ENCODE data around the gene LYRM4.
A peak's percentile ranks its signal among the peaks of the same experiment; 100 is the strongest.

Gene LYRM4

GRCh38 chr6:5259428-5259827, 1.3 kb downstream of the LYRM4 start:
- peak overlapping the region; percentile 94 for H3K4me2 ChIP-seq (ENCODE audit: low read length)
- H3K9me3 ChIP-seq (ENCODE audit: control insufficient read depth, low read length), result no peaks in the 10 kb centered on the region
- H3K27ac ChIP-seq, result no peak overlapping the region
- no peak overlapping the region for H3K9ac ChIP-seq
- H3K36me3 ChIP-seq (ENCODE audit: control insufficient read depth, insufficient read depth, low read length), result no peaks in the 10 kb centered on the region
- H3K27me3 ChIP-seq (ENCODE audit: control insufficient read depth, insufficient read depth, low read length), result no peaks in the 10 kb centered on the region
- no peak for TF ChIP-seq CTCF (IDR thresholded peaks at IDR 0.05)
- peaks cover 13% of the 10 kb centered on the region for H3K79me2 ChIP-seq
- H2AFZ ChIP-seq, result peak overlapping the region; percentile 94
- no peaks in the 10 kb centered on the region for H3K4me1 ChIP-seq
- no peak overlapping the region for H3K4me3 ChIP-seq (ENCODE audit: low read depth, low read length)

GRCh38 chr6:5257400-5257799, 3.4 kb downstream of the LYRM4 start:
- Histone ChIP-seq H3K4me1 (no peaks in the 10 kb centered on the region), H3K4me2 (ENCODE audit: low read length) (no peak overlapping the region), H3K36me3 (ENCODE audit: control insufficient read depth, insufficient read depth, low read length) (no peaks in the 10 kb centered on the region), H3K79me2 (peaks cover 17% of the 10 kb centered on the region), H3K27ac (no peak overlapping the region), H3K4me3 (ENCODE audit: low read depth, low read length) (no peak overlapping the region), H3K9me3 (ENCODE audit: control insufficient read depth, low read length) (no peaks in the 10 kb centered on the region), H3K9ac (no peak overlapping the region), H2AFZ (no peak overlapping the region), H3K27me3 (ENCODE audit: control insufficient read depth, insufficient read depth, low read length) (no peaks in the 10 kb centered on the region)
- TF ChIP-seq CTCF (IDR thresholded peaks at IDR 0.05), result no peak

- Histone ChIP-seq H3K4me3 (ENCODE audit: low read depth, low read length) (no peak overlapping the region), H3K4me2 (ENCODE audit: low read length) (no peak overlapping the region), H3K36me3 (ENCODE audit: control insufficient read depth, insufficient read depth, low read length) (no peaks in the 10 kb centered on the region), H3K9me3 (ENCODE audit: control insufficient read depth, low read length) (no peaks in the 10 kb centered on the region), H2AFZ (no peak overlapping the region), H3K9ac (no peak overlapping the region), H3K4me1 (no peaks in the 10 kb centered on the region), H3K27me3 (ENCODE audit: control insufficient read depth, insufficient read depth, low read length) (no peaks in the 10 kb centered on the region), H3K27ac (no peak overlapping the region), H3K79me2 (peaks cover 19% of the 10 kb centered on the region)
- no peak for TF ChIP-seq CTCF (IDR thresholded peaks at IDR 0.05)
These were observed 3.8 kb downstream of the LYRM4 start for GRCh38 chr6:5256952-5257351.

- Histone ChIP-seq H3K9ac (no peak overlapping the region), H3K79me2 (peaks cover 10% of the 10 kb centered on the region), H2AFZ (no peak overlapping the region), H3K27ac (no peak overlapping the region), H3K4me3 (ENCODE audit: low read depth, low read length) (no peak overlapping the region), H3K9me3 (ENCODE audit: control insufficient read depth, low read length) (no peaks in the 10 kb centered on the region), H3K4me1 (no peaks in the 10 kb centered on the region), H3K36me3 (ENCODE audit: control insufficient read depth, insufficient read depth, low read length) (no peaks in the 10 kb centered on the region), H3K27me3 (ENCODE audit: control insufficient read depth, insufficient read depth, low read length) (no peaks in the 10 kb centered on the region), H3K4me2 (ENCODE audit: low read length) (no peak overlapping the region)
- TF ChIP-seq CTCF (IDR thresholded peaks at IDR 0.05), result no peak
These were observed 9.8 kb downstream of the LYRM4 start for GRCh38 chr6:5250911-5251310.

- no peaks in the 10 kb centered on the region for H3K4me1 ChIP-seq
- TF ChIP-seq CTCF (IDR thresholded peaks at IDR 0.05), result no peak
- no peaks in the 10 kb centered on the region for H3K36me3 ChIP-seq (ENCODE audit: control insufficient read depth, insufficient read depth, low read length)
These were observed 10.3 kb downstream of the LYRM4 start for GRCh38 chr6:5250451-5250850.

More at GRCh38 chr6:5250451-5250850, 10.3 kb downstream of the LYRM4 start:
- no peak overlapping the region for H2AFZ ChIP-seq
- H3K4me2 ChIP-seq (ENCODE audit: low read length), result no peak overlapping the region
- H3K9me3 ChIP-seq (ENCODE audit: control insufficient read depth, low read length), result no peaks in the 10 kb centered on the region
- H3K79me2 ChIP-seq, result peaks cover 10% of the 10 kb centered on the region
- H3K9ac ChIP-seq, result no peak overlapping the region
- no peak overlapping the region for H3K4me3 ChIP-seq (ENCODE audit: low read depth, low read length)
- H3K27ac ChIP-seq, result no peak overlapping the region
- H3K27me3 ChIP-seq (ENCODE audit: control insufficient read depth, insufficient read depth, low read length), result no peaks in the 10 kb centered on the region
